Hepatocyte (in vitro differentiated cells): Measurements from ENCODE around the gene AOC1. TPM values are rescaled to one million over a fixed set of nuclear protein-coding genes. Genes with fewer than 3 reads are reported as not detected.

Experiments used
- DNase-seq: peaks from one replicate; pipeline ENCODE4 v3.0.0-alpha.2; 2016; ENCODE audit warnings: low spot score
- H2AFZ ChIP-seq: fragments of 200-600 bp; sonication (generic); 2 replicates; pipeline ENCODE4 v1.6.0; 2016; ENCODE audit warnings: antibody characterized with exemption, mild to moderate bottlenecking
- H3K27ac ChIP-seq: fragments of 200-600 bp; sonication (generic); 2 replicates; pipeline ENCODE4 v1.5.1; 2016; ENCODE audit warnings: mild to moderate bottlenecking
- H3K27me3 ChIP-seq: fragments of 200-600 bp; sonication (generic); 2 replicates; pipeline ENCODE4 v1.6.1; 2016
- H3K36me3 ChIP-seq: fragments of 200-600 bp; sonication (generic); replicated peaks from 2 replicates; pipeline ENCODE4 v1.5.1; 2016; ENCODE audit warnings: low read depth; ENCODE audit not compliant: insufficient read depth
- H3K4me1 ChIP-seq: fragments of 200-600 bp; sonication (generic); 2 replicates; pipeline ENCODE4 v1.5.1; 2016; ENCODE audit warnings: mild to moderate bottlenecking, moderate library complexity; ENCODE audit not compliant: insufficient read depth
- H3K4me2 ChIP-seq: fragments of 200-600 bp; sonication (generic); 2 replicates; pipeline ENCODE4 v1.6.0; 2016
- H3K4me3 ChIP-seq: fragments of 200-600 bp; sonication (generic); 2 replicates; pipeline ENCODE4 v1.5.1; 2016; ENCODE audit warnings: mild to moderate bottlenecking
- H3K79me2 ChIP-seq: fragments of 200-600 bp; sonication (generic); 2 replicates; pipeline ENCODE4 v1.6.0; 2017; ENCODE audit warnings: mild to moderate bottlenecking
- H3K9me2 ChIP-seq: fragments of 200-600 bp; sonication (generic); replicated peaks from 2 replicates; pipeline ENCODE4 v1.6.0; 2017; ENCODE audit warnings: mild to moderate bottlenecking; ENCODE audit not compliant: insufficient read depth
- H3K9me3 ChIP-seq: fragments of 200-600 bp; sonication (generic); 2 replicates; pipeline ENCODE4 v1.5.1; 2016; ENCODE audit warnings: low read depth, mild to moderate bottlenecking
- H4K20me1 ChIP-seq: fragments of 200-600 bp; sonication (generic); 2 replicates; pipeline ENCODE4 v1.6.0; 2016; ENCODE audit warnings: mild to moderate bottlenecking; ENCODE audit not compliant: insufficient read depth, poor library complexity, severe bottlenecking
- EZH2 ChIP-seq: fragments of 200-600 bp; sonication (generic); IDR thresholded peaks from 2 replicates; pipeline ENCODE4 v1.6.1; 2016; ENCODE audit warnings: antibody characterized with exemption, mild to moderate bottlenecking, borderline replicate concordance
- EZH2phosphoT487 ChIP-seq: fragments of 200-600 bp; sonication (generic); IDR thresholded peaks from one replicate; pipeline ENCODE4 v1.6.1; 2018; ENCODE audit warnings: antibody characterized with exemption, mild to moderate bottlenecking, low read depth, moderate library complexity; ENCODE audit not compliant: unreplicated experiment, severe bottlenecking
- WGBS: methylation state at CpG from one replicate; pipeline ENCODE4 v1.1.6; 2016; ENCODE audit warnings: low lambda C conversion rate; ENCODE audit errors: missing lambda C conversion rate; 5-methylcytosine and 5-hydroxymethylcytosine counted together
- polyA plus RNA-seq: library from polyadenylated mRNA; unstranded; fragments of >200 nt; fragmentation: Nextera tagmentation; extraction: Ambion mirVana; gene quantifications from 2 replicates; pipeline ENCODE4 v1.2.1, GENCODE V29; 2016
- total RNA-seq: library from RNA; depleted of rRNA; stranded (reverse); fragments of >200 nt; gene quantifications from 2 replicates; pipeline ENCODE4 v1.2.3, GENCODE V29; 2014
- TF ChIP-seq, protein P1 (sequence below): fragments of 200-600 bp; sonication (generic); IDR thresholded peaks from 2 replicates; pipeline ENCODE4 v1.5.1; 2016; ENCODE audit warnings: antibody characterized with exemption, mild to moderate bottlenecking; ENCODE audit not compliant: poor library complexity

Gene AOC1
- total and polyA plus RNA-seq, 2 experiments from 2014 or later: 5.9 to 9.1 TPM

DNA sequence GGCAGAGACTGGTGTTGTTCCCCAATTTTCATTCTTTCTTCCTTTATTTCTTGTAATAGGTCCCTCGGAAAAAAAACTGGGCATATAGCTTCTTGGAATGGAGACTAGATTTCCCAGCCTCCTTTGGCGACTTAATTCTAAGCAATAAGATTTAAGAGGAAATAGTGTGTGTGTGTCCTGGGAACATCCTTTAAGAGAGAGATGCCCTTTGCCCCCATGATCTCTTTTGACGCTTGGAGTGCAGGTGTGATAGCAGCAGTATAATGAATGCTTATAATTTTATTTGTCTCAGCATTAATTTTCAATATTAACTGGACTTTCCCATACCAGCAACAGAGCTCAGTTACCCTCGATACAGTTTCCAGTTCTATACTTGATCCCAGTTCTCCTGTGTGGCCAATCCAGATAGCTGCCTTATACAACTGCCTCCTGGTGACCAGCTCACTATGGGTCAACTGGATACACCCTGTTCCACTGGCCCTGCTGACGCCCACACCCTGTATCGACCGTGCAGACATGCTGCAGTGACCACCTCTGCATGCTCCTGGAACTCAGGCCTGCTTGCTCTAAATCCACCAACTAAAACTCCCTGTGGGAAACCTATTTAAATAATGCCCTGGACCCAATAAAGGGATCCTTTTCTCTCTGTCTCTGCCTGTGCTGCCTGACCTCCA, 37.9 kb upstream of the AOC1 start:
- Histone ChIP-seq H3K4me3 (no peak overlapping the region), H3K27me3 (no peaks in the 10 kb centered on the region), H3K9me3 (peaks cover 7% of the 10 kb centered on the region), H3K36me3 (no peaks in the 10 kb centered on the region), H3K27ac (no peak overlapping the region), H3K9me2 (no peaks in the 10 kb centered on the region), H3K4me2 (no peak overlapping the region), H4K20me1 (no peaks in the 10 kb centered on the region), H3K4me1 (no peaks in the 10 kb centered on the region), H2AFZ (no peak overlapping the region), H3K79me2 (no peaks in the 10 kb centered on the region)
- no peak for DNase-seq
- 74% methylated on average over 7 of the region's 7 CpGs for WGBS
- TF ChIP-seq EZH2phosphoT487: no peak
- TF ChIP-seq EZH2: no peak
- TF ChIP-seq, protein P1, sequence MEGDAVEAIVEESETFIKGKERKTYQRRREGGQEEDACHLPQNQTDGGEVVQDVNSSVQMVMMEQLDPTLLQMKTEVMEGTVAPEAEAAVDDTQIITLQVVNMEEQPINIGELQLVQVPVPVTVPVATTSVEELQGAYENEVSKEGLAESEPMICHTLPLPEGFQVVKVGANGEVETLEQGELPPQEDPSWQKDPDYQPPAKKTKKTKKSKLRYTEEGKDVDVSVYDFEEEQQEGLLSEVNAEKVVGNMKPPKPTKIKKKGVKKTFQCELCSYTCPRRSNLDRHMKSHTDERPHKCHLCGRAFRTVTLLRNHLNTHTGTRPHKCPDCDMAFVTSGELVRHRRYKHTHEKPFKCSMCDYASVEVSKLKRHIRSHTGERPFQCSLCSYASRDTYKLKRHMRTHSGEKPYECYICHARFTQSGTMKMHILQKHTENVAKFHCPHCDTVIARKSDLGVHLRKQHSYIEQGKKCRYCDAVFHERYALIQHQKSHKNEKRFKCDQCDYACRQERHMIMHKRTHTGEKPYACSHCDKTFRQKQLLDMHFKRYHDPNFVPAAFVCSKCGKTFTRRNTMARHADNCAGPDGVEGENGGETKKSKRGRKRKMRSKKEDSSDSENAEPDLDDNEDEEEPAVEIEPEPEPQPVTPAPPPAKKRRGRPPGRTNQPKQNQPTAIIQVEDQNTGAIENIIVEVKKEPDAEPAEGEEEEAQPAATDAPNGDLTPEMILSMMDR: no peak

DNA sequence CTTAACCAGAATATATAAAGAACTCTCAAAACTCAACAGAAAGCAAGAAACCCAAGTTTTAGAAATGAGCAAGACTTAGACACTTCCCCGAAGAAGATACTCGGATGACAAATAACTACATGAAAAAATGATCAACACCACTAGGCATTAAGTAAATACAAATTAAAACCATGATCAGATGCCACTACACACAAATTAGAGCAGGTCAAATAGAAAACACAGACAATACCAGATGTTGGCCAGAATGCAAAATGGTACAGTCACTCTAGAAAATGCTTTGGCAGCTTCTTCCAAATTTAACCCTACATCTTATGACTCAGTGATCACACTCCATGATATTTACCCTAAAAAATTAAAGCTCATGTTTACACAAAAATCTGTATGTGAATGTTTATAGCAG, 33.3 kb upstream of the AOC1 start:
- no peaks in the 10 kb centered on the region for H3K79me2 ChIP-seq
- no peak overlapping the region for H3K4me3 ChIP-seq

DNA sequence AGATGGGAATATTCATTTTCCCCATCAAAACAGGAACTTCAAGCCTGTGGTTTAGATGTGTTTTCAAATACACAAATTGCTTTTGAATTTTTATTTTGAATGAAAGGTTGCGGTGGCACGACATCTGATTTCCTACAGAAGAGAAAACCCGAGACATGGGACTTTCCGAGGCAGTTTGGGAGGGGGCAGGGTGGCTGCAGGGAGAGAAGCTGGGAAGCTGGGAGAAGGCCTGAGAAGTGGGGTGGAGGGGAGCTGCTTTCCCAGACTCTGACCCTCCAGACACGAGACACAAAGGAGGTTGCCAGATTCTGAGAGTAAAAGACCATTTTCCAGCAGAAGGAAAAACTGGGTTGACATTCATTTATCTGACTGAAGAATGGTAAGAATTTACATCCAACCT, 32.2 kb upstream of the AOC1 start:
- Histone ChIP-seq H3K27ac (no peak overlapping the region), H3K4me3 (no peak overlapping the region), H3K79me2 (no peaks in the 10 kb centered on the region), H3K27me3 (no peaks in the 10 kb centered on the region), H3K4me2 (no peak overlapping the region), H3K4me1 (no peaks in the 10 kb centered on the region), H2AFZ (no peak overlapping the region), H3K36me3 (no peaks in the 10 kb centered on the region), H3K9me3 (peaks cover 7% of the 10 kb centered on the region), H3K9me2 (no peaks in the 10 kb centered on the region), H4K20me1 (no peaks in the 10 kb centered on the region)
- WGBS: 72% methylated on average over 5 of the region's 5 CpGs
- DNase-seq: no peak
- TF ChIP-seq, protein P1: no peak
- TF ChIP-seq EZH2phosphoT487: no peak
- TF ChIP-seq EZH2: no peak

More for the DNA sequence above, 33.3 kb upstream of the AOC1 start:
- Histone ChIP-seq H3K9me2 (no peaks in the 10 kb centered on the region), H3K4me2 (no peak overlapping the region), H2AFZ (no peak overlapping the region), H4K20me1 (no peaks in the 10 kb centered on the region), H3K4me1 (no peaks in the 10 kb centered on the region), H3K27ac (no peak overlapping the region), H3K9me3 (peaks cover 7% of the 10 kb centered on the region), H3K36me3 (no peaks in the 10 kb centered on the region), H3K27me3 (no peaks in the 10 kb centered on the region)
- DNase-seq: no peak
- WGBS: 96% methylated on average over 2 of the region's 2 CpGs
- TF ChIP-seq, protein P1: no peak
- no peak for TF ChIP-seq EZH2phosphoT487
- no peak for TF ChIP-seq EZH2
